Lung (tissue), 12 donors: ENCODE data around the gene TAF6. TPM values are rescaled to one million over a fixed set of nuclear protein-coding genes. Genes with fewer than 3 reads are reported as not detected.

ENCODE experiments used
- ATAC-seq: fragments of 200-7000 bp; cut with Tn5 transposase; one replicate; pipeline ENCODE4 v1.9.1; 2020; ENCODE audit warnings: moderate number of reproducible peaks; ENCODE audit not compliant: insufficient read depth, low FRiP score
- DNase-seq, 3 donors: peaks; one replicate each; pipeline ENCODE4 v3.0.0-alpha.2; 2013 to 2017
- H3K27ac ChIP-seq, 2 donors: one replicate each; pipeline ENCODE4 v1.5.1; 2013; ENCODE audit warnings: mild to moderate bottlenecking in 2 of 2, moderate library complexity in 2 of 2, control low read depth in 1 of 2, inconsistent platforms in 1 of 2, low read depth in 1 of 2, low read length in 1 of 2
- H3K27me3 ChIP-seq, 3 donors: one replicate each; pipeline ENCODE4 v1.5.1; 2013; ENCODE audit warnings: low read length in 2 of 3; ENCODE audit not compliant: control insufficient read depth in 3 of 3, insufficient read depth in 3 of 3
- H3K36me3 ChIP-seq, 4 donors: one replicate each; pipeline ENCODE4 v1.5.1; 2013; ENCODE audit warnings: low read length in 4 of 4, mild to moderate bottlenecking in 1 of 4, moderate library complexity in 1 of 4; ENCODE audit not compliant: control insufficient read depth in 4 of 4, insufficient read depth in 4 of 4
- H3K4me1 ChIP-seq, 5 donors: one replicate each; pipeline ENCODE4 v1.5.1; 2013; ENCODE audit warnings: low read length in 5 of 5, mild to moderate bottlenecking in 2 of 5, moderate library complexity in 1 of 5; ENCODE audit not compliant: control insufficient read depth in 5 of 5, insufficient read depth in 5 of 5
- H3K4me3 ChIP-seq: one replicate; pipeline ENCODE4 v1.5.1; 2013; ENCODE audit warnings: mild to moderate bottlenecking, control low read depth, moderate library complexity
- H3K9ac ChIP-seq, 2 donors: one replicate each; pipeline ENCODE4 v1.5.1; 2013; ENCODE audit warnings: low read length in 2 of 2, control low read depth in 1 of 2; ENCODE audit not compliant: insufficient read depth in 1 of 2
- H3K9me3 ChIP-seq, 4 donors: one replicate each; pipeline ENCODE4 v1.5.1; 2013; ENCODE audit warnings: low read length in 3 of 4, mild to moderate bottlenecking in 1 of 4, moderate library complexity in 1 of 4; ENCODE audit not compliant: control insufficient read depth in 4 of 4, insufficient read depth in 3 of 4
- WGBS, 2 donors: extraction: QIAGEN DNeasy Blood & Tissue Kit; methylation state at CpG; one replicate each; pipeline ENCODE4 v1.1.7; 2013; 5-methylcytosine and 5-hydroxymethylcytosine counted together
- polyA plus RNA-seq, 2 donors: library from polyadenylated mRNA; stranded (reverse); fragments of 200-250 nt; gene quantifications; one replicate each; pipeline ENCODE4 v1.2.1, GENCODE V29; 2013
- total RNA-seq, 2 donors: library from RNA; depleted of rRNA in 1 of 2; stranded (reverse); fragments of >200 nt in 1 of 2; gene quantifications; one replicate each; pipeline ENCODE4 v1.2.1, GENCODE V29; 2014 to 2021
- TF ChIP-seq, protein P1 (sequence below): IDR thresholded peaks from 2 replicates; pipeline ENCODE4 v1.5.1; 2012; ENCODE audit warnings: mild to moderate bottlenecking; ENCODE audit errors: control extremely low read depth, extremely low read depth
- donor health status: control.
- donor health status: control.
- donor health status: Bipolar disorder and iron deficiency.
- donor health status: healthy.
- donor health status: DM: yes; HTN: yes; CAD: no.

Gene TAF6
- total and polyA plus RNA-seq, 4 donors = 31.5 to 51.5 (median 37.9) TPM

DNA sequence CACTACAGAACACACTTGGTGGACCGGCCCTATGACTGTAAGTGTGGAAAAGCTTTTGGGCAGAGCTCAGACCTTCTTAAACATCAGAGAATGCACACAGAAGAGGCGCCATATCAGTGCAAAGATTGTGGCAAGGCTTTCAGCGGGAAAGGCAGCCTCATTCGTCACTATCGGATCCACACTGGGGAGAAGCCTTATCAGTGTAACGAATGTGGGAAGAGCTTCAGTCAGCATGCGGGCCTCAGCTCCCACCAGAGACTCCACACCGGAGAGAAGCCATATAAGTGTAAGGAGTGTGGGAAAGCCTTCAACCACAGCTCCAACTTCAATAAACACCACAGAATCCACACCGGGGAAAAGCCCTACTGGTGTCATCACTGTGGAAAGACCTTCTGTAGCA lies 55.0 kb downstream of the TAF6 start:
- Histone ChIP-seq H3K27ac (no peak overlapping the region), H3K9me3 (no peaks in the 10 kb centered on the region), H3K27me3 (no peaks in the 10 kb centered on the region), H3K4me1 (peaks cover 4 to 14% (median 9%) of the 10 kb centered on the region in 5 donors), H3K9ac (no peak overlapping the region), H3K4me3 (no peak overlapping the region), H3K36me3 (peaks cover 12 to 26% (median 17%) of the 10 kb centered on the region in 4 donors)
- ATAC-seq (no peak), DNase-seq (no peak)
- TF ChIP-seq, protein P1, sequence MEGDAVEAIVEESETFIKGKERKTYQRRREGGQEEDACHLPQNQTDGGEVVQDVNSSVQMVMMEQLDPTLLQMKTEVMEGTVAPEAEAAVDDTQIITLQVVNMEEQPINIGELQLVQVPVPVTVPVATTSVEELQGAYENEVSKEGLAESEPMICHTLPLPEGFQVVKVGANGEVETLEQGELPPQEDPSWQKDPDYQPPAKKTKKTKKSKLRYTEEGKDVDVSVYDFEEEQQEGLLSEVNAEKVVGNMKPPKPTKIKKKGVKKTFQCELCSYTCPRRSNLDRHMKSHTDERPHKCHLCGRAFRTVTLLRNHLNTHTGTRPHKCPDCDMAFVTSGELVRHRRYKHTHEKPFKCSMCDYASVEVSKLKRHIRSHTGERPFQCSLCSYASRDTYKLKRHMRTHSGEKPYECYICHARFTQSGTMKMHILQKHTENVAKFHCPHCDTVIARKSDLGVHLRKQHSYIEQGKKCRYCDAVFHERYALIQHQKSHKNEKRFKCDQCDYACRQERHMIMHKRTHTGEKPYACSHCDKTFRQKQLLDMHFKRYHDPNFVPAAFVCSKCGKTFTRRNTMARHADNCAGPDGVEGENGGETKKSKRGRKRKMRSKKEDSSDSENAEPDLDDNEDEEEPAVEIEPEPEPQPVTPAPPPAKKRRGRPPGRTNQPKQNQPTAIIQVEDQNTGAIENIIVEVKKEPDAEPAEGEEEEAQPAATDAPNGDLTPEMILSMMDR = no peak
- 92 to 93% methylated on average over 9 of the region's 9 CpGs for WGBS, 2 donors

DNA sequence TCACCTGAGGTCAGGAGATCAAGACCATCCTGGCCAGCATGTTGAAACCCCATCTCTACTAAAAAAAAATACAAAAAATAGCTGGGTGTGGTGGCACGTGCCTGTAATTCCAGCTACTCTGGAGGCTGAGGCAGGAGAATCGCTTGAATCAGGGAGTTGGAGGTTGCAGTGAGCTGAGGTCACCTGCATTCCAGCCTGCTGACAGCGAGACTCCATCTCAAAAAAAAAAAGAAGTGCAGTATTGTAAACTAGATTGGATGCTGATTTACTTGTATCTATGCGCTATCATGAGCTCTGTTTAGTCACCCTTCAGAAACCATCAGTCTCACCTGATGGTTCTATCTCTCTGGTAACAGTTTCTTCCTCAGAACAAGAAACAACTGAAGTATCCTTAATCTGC lies 55.8 kb downstream of the TAF6 start:
- Histone ChIP-seq H3K36me3 (peaks cover 14 to 25% (median 18%) of the 10 kb centered on the region in 4 donors), H3K9ac (no peak overlapping the region), H3K27me3 (no peaks in the 10 kb centered on the region), H3K27ac (no peak overlapping the region), H3K4me1 (peaks cover 4 to 14% (median 9%) of the 10 kb centered on the region in 5 donors), H3K9me3 (no peaks in the 10 kb centered on the region), H3K4me3 (no peak overlapping the region)
- DNase-seq (no peak), ATAC-seq (no peak)
- TF ChIP-seq, protein P1 = no peak
- 95 to 100% methylated on average over 4 of the region's 4 CpGs for WGBS, 2 donors

GRCh38 chr7:100061518-100062193 lies 57.5 kb downstream of the TAF6 start:
- 96% methylated on average over 11 of the region's 11 CpGs for WGBS, 2 donors
- H3K4me3 ChIP-seq = no peak overlapping the region
- no peaks in the 10 kb centered on the region for H3K9me3 ChIP-seq
- H3K36me3 ChIP-seq = peaks cover 22 to 36% (median 27%) of the 10 kb centered on the region in 4 donors
- peaks cover 4 to 14% (median 9%) of the 10 kb centered on the region in 5 donors for H3K4me1 ChIP-seq
- no peak overlapping the region for H3K27ac ChIP-seq
- TF ChIP-seq, protein P1 = no peak
- DNase-seq (no peak), ATAC-seq (no peak)
- H3K9ac ChIP-seq = no peak overlapping the region
- no peaks in the 10 kb centered on the region for H3K27me3 ChIP-seq
